GM12873 (cell line): ENCODE measurements around the gene GALK2.

ENCODE experiments used
- TF ChIP-seq, protein P1 (sequence below): IDR thresholded peaks from 2 replicates; pipeline ENCODE4 v1.5.1; 2012; ENCODE audit warnings: low read depth, mild to moderate bottlenecking, moderate library complexity, low read length, control low read depth; ENCODE audit not compliant: insufficient read depth; ENCODE audit errors: missing control alignments

Gene GALK2

DNA sequence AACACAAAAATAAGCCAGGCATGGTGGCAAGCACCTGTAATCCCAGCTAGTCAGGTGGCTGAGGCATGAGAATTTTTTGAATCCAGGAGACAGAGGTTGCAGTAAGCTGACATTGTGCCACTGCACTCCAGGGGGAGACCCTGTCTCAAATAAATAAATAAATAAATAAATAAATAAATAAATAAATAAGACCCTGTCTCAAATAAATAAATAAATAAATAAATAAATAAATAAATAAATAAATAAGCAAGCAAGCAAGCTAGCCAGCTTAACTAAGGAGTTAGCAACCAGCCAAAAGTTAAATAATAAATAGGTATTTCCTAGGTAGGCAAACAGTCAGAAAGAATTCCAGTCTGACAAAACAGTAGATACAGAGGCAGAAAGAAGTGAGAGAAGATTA lies 123.9 kb downstream of the GALK2 start:
- TF ChIP-seq, protein P1, sequence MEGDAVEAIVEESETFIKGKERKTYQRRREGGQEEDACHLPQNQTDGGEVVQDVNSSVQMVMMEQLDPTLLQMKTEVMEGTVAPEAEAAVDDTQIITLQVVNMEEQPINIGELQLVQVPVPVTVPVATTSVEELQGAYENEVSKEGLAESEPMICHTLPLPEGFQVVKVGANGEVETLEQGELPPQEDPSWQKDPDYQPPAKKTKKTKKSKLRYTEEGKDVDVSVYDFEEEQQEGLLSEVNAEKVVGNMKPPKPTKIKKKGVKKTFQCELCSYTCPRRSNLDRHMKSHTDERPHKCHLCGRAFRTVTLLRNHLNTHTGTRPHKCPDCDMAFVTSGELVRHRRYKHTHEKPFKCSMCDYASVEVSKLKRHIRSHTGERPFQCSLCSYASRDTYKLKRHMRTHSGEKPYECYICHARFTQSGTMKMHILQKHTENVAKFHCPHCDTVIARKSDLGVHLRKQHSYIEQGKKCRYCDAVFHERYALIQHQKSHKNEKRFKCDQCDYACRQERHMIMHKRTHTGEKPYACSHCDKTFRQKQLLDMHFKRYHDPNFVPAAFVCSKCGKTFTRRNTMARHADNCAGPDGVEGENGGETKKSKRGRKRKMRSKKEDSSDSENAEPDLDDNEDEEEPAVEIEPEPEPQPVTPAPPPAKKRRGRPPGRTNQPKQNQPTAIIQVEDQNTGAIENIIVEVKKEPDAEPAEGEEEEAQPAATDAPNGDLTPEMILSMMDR = no peak

DNA sequence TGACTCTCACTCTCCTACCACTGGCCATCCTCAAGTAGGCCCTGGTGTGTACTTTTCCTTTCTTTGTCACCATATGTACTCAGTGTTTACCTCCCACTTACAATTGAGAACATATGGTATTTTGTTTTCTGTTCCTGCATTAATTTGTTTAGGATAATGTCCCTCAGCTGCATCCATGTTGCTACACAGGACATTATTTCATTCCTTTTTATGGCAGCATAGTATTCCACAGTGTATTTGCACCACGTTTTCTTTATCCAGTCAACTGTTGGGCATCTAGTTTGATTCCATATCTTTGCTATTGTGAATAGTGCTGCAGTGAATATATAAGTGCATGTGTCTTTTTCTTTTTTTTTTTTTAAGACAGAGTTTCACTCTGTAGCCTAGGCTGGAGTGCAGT lies 126.2 kb downstream of the GALK2 start:
- TF ChIP-seq, protein P1 = no peak

DNA sequence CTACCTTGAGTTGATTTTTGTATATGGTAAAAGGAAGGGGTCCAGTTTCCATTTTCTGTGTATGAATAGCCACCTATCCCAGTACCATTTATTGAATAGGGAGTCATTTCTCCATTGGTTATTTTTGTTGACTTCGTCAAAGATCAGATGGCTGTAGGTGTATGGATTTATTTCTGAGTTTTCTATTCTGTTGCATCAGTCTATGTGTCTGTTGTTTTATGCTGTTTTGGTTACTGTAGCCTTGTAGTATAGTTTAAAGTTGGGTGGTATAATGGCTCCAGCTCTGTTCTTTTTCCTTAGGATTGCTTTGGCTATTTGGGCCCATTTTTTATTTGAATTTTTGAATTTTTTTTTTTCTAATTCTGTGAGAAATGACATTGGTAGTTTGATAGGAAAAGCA lies 127.5 kb downstream of the GALK2 start:
- TF ChIP-seq, protein P1 = no peak

DNA sequence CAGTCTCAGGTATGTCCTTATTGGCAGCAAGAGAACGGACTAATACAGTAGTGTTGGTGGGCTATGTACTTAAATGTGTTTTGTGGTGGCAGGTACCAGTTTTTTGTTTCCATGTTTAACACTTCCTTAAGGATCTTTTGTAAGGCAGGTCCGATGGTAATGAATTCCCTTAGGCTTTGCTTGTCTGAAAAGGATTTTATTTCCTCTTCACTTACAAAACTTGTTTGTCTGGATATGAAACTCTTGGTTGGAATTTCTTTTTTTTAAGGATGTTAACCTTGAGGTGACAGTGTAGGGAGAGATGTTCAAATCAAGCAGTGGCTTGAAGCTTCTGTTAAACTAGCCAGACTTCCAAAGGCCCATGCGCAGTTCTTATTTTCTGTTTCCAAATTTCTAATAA lies 130.8 kb downstream of the GALK2 start:
- TF ChIP-seq, protein P1 = no peak

DNA sequence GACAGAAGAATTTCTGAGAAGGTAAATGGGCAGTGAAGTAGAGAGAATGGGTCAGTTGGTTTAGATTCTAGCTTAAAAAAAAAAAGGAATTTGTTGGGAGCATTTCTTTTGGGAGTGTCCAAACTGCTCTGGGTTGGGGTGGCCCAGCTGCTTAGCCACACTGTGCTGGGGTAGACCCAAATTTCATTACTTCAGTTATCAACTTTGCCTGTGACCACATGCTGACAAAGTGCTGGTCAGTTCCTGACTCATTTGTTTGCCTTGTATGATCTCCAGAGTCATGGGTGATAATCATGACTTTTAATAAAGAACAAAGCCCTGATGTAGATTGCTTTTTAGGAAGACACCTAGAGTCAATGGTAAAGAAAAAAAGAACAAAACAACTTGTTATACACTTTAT lies 131.5 kb downstream of the GALK2 start:
- TF ChIP-seq, protein P1 = no peak

DNA sequence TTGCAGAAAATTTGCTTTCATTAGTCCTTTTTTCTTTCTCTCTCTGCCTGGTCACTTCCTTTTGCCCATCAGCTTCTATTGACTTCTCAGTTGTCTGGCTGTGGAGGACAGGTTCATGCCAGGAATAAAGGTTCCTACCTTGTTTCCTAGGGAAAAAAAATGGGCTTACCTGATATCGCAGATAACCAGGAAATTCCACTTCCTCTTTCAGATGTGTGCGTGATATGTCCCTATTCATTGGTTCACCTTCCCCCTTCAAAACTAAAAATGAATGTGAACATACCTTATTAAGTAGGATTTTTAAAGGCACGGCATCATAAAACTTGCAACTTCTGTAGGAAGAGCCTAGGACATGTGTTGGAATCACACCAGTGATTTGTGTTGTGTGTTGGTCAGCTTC lies 133.0 kb downstream of the GALK2 start:
- TF ChIP-seq, protein P1 = no peak

DNA sequence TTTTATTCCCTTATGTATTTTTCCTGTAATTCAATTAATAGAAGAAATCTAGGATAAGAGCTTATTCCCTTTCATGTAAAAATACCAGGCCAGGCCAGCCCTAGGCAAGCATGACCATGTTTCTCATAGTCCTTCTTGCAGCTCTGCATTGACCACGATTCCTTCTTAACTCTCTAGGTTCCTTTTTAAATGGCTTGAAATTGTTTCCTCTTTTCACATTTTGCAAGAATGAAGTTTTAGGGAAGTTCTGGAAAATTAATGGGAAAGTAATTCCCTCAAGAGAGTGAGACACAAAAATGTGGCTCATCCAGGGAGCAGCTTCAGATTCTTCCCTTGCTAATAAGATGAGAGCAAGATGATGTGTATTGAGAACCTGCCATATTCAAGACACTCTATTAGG lies 136.5 kb downstream of the GALK2 start:
- TF ChIP-seq, protein P1 = no peak
